GM12878 (cell line): ENCODE results near the gene ZNHIT1. TPM values are rescaled to one million over a fixed set of nuclear protein-coding genes. Genes with fewer than 3 reads are reported as not detected.

Experiments
- BCLAF1 ChIP-seq: fragments of 450-650 bp; IDR thresholded peaks from 2 replicates; pipeline ENCODE4 v1.6.1; 2017; ENCODE audit warnings: antibody characterized with exemption, mild to moderate bottlenecking, moderate library complexity
- BHLHE40 ChIP-seq, 2 experiments: fragments of 450-650 bp in 1 of 2; IDR thresholded peaks; 2 replicates each; pipeline ENCODE4 v1.6.1; 2011 to 2017; ENCODE audit warnings: low read depth in 2 of 2, borderline replicate concordance in 1 of 2, improper control_type of control experiment in 1 of 2, low read length in 1 of 2, mild to moderate bottlenecking in 1 of 2
- BRCA1 ChIP-seq: IDR thresholded peaks from 2 replicates; pipeline ENCODE4 v1.6.1; 2011; ENCODE audit warnings: low read depth, low read length, improper control_type of control experiment
- CBX5 ChIP-seq: sonication (generic); IDR thresholded peaks from 2 replicates; pipeline ENCODE4 v1.6.1; 2016; ENCODE audit warnings: low read depth, moderate library complexity, mild to moderate bottlenecking, inconsistent platforms
- FOXK2 ChIP-seq: fragments of 450-650 bp; IDR thresholded peaks from 2 replicates; pipeline ENCODE4 v1.6.1; 2017; ENCODE audit warnings: mild to moderate bottlenecking, moderate library complexity
- HDGF ChIP-seq: fragments of 450-650 bp; IDR thresholded peaks from 2 replicates; pipeline ENCODE4 v1.6.1; 2016; ENCODE audit warnings: antibody characterized with exemption
- IKZF2 ChIP-seq, 2 experiments: fragments of 450-650 bp; IDR thresholded peaks; 2 replicates each; pipeline ENCODE4 v1.6.1; 2017; ENCODE audit warnings: mild to moderate bottlenecking in 2 of 2, moderate library complexity in 2 of 2
- NFIC ChIP-seq: IDR thresholded peaks from 2 replicates; pipeline ENCODE4 v1.6.1; 2012; ENCODE audit warnings: low read depth, mild to moderate bottlenecking, inconsistent platforms, low read length, moderate library complexity
- NFYB ChIP-seq: IDR thresholded peaks from 2 replicates; pipeline ENCODE4 v1.6.1; 2011; ENCODE audit warnings: low read depth, mild to moderate bottlenecking, low read length, improper control_type of control experiment, moderate library complexity; ENCODE audit not compliant: insufficient read depth
- RCOR1 ChIP-seq: conservative IDR thresholded peaks from 2 replicates; pipeline ENCODE4 v1.6.1; 2012; ENCODE audit warnings: low read depth, low read length, improper control_type of control experiment
- RFX5 ChIP-seq: IDR thresholded peaks from 2 replicates; pipeline ENCODE4 v1.6.1; 2011; ENCODE audit warnings: low read depth, low read length, improper control_type of control experiment
- SKIL ChIP-seq: fragments of 450-650 bp; IDR thresholded peaks from 2 replicates; pipeline ENCODE4 v1.6.1; 2017; ENCODE audit warnings: mild to moderate bottlenecking, low read depth, inconsistent platforms; ENCODE audit not compliant: poor library complexity, severe bottlenecking
- SMC3 ChIP-seq: IDR thresholded peaks from 2 replicates; pipeline ENCODE4 v1.6.1; 2011; ENCODE audit warnings: low read length, improper control_type of control experiment, borderline replicate concordance
- SP1 ChIP-seq: IDR thresholded peaks from one replicate; pipeline ENCODE4 v1.6.1; 2011; ENCODE audit warnings: low read depth, low read length
- SREBF1 ChIP-seq: IDR thresholded peaks from 2 replicates; pipeline ENCODE4 v1.6.1; 2012; ENCODE audit warnings: mild to moderate bottlenecking, low read length
- TCF7 ChIP-seq: IDR thresholded peaks from 2 replicates; pipeline ENCODE4 v1.6.1; 2014; ENCODE audit warnings: antibody characterized with exemption, borderline replicate concordance
- ZBED1 ChIP-seq: IDR thresholded peaks from 2 replicates; pipeline ENCODE4 v1.6.1; 2016; ENCODE audit warnings: borderline replicate concordance
- ZNF24 ChIP-seq: fragments of 450-650 bp; IDR thresholded peaks from 2 replicates; pipeline ENCODE4 v1.6.1; 2017; ENCODE audit warnings: antibody characterized with exemption, mild to moderate bottlenecking
- ZNF384 ChIP-seq: IDR thresholded peaks from 2 replicates; pipeline ENCODE4 v1.6.1; 2012; ENCODE audit warnings: low read depth, mild to moderate bottlenecking, low read length, improper control_type of control experiment, borderline replicate concordance
- polyA plus RNA-seq, 11 experiments: library from polyadenylated mRNA; depleted of rRNA in 4 of 11; unstranded in 6 of 11; stranded (reverse) in 5 of 11; fragments of >200 nt; fragmentation: Nextera tagmentation in 4 of 11; fragmentation: Illumina TruSeq in 1 of 11; extraction: Ambion mirVana in 4 of 11; extraction: Trizol in 1 of 11; gene quantifications; 1 replicate in 1 of 11; 2 replicates in 10 of 11; pipeline versions ENCODE4 v1.2.1 to v1.2.3, GENCODE V29; 2011 to 2016; ENCODE audit warnings: inconsistent platforms in 2 of 11, missing spikeins in 2 of 11, low read depth in 1 of 11
- total RNA-seq, 4 experiments: library from RNA; depleted of rRNA in 3 of 4; stranded (reverse); fragments of >200 nt in 3 of 4; fragmentation: Illumina TruSeq in 1 of 4; extraction: Trizol in 1 of 4; gene quantifications; 2 replicates each; pipeline versions ENCODE4 v1.2.1 to v1.2.3, GENCODE V29; 2013 to 2021
- TF ChIP-seq, protein P1 (sequence below): fragments of 450-650 bp; formaldehyde crosslinking; IDR thresholded peaks from 2 replicates; pipeline ENCODE4 v1.5.0; 2022; ENCODE audit warnings: mild to moderate bottlenecking, missing genetic modification characterization
- TF ChIP-seq, protein P2 (sequence below): IDR thresholded peaks from 2 replicates; pipeline ENCODE4 v1.6.1; 2012; ENCODE audit warnings: low read length, inconsistent platforms

ZNHIT1 gene
- total and polyA plus RNA-seq, 10 of the 15 experiments (the other 5 are each of a cell fraction or from before 2014, with no cell fraction given), result 3.8 to 79.2 (median 44.5) TPM

- TF ChIP-seq BHLHE40 (IDR thresholded peaks at IDR 0.05; ENCODE audit: borderline replicate concordance in 1 of 2, low read depth in 2 of 2, low read length in 1 of 2), result peak; percentile 43 to 60; a peak in 2 of 4 replicates
- TF ChIP-seq SMC3, result peak; percentile 73; the same call in 1 of the 2 replicates
- no peak for TF ChIP-seq ZNF24
- TF ChIP-seq FOXK2, result peak; percentile 89
- TF ChIP-seq TCF7, result no peak
- no peak for TF ChIP-seq SP1
- no peak for TF ChIP-seq BCLAF1
- TF ChIP-seq RCOR1, result peak; percentile 59; the same call in 1 of the 2 replicates
- TF ChIP-seq SREBF1, result peak; percentile 79
- TF ChIP-seq ZNF384, result no peak
- TF ChIP-seq NFYB, result no peak
- TF ChIP-seq NFIC, result no peak
- no peak for TF ChIP-seq BRCA1
- TF ChIP-seq, protein P1, sequence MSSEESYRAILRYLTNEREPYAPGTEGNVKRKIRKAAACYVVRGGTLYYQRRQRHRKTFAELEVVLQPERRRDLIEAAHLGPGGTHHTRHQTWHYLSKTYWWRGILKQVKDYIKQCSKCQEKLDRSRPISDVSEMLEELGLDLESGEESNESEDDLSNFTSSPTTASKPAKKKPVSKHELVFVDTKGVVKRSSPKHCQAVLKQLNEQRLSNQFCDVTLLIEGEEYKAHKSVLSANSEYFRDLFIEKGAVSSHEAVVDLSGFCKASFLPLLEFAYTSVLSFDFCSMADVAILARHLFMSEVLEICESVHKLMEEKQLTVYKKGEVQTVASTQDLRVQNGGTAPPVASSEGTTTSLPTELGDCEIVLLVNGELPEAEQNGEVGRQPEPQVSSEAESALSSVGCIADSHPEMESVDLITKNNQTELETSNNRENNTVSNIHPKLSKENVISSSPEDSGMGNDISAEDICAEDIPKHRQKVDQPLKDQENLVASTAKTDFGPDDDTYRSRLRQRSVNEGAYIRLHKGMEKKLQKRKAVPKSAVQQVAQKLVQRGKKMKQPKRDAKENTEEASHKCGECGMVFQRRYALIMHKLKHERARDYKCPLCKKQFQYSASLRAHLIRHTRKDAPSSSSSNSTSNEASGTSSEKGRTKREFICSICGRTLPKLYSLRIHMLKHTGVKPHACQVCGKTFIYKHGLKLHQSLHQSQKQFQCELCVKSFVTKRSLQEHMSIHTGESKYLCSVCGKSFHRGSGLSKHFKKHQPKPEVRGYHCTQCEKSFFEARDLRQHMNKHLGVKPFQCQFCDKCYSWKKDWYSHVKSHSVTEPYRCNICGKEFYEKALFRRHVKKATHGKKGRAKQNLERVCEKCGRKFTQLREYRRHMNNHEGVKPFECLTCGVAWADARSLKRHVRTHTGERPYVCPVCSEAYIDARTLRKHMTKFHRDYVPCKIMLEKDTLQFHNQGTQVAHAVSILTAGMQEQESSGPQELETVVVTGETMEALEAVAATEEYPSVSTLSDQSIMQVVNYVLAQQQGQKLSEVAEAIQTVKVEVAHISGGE, result peak; percentile 49; the same call in 1 of the 2 replicates
- peak; percentile 88; the same call in 1 of the 2 replicates for TF ChIP-seq HDGF
- TF ChIP-seq CBX5, result 0 out of 2 replicates have a peak, but pooled peaks have one; percentile 51
- TF ChIP-seq ZBED1, result peak; percentile 37; the same call in 1 of the 2 replicates
- no peak for TF ChIP-seq SKIL
- peak in 1 of 2 experiments; percentile 14; a peak in 1 of 4 replicates for TF ChIP-seq IKZF2 (IDR thresholded peaks at IDR 0.05)
- no peak for TF ChIP-seq RFX5
- TF ChIP-seq, protein P2, sequence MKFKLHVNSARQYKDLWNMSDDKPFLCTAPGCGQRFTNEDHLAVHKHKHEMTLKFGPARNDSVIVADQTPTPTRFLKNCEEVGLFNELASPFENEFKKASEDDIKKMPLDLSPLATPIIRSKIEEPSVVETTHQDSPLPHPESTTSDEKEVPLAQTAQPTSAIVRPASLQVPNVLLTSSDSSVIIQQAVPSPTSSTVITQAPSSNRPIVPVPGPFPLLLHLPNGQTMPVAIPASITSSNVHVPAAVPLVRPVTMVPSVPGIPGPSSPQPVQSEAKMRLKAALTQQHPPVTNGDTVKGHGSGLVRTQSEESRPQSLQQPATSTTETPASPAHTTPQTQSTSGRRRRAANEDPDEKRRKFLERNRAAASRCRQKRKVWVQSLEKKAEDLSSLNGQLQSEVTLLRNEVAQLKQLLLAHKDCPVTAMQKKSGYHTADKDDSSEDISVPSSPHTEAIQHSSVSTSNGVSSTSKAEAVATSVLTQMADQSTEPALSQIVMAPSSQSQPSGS, result no peak
Observed at GRCh38 chr7:101244375-101245146, 26.6 kb downstream of the ZNHIT1 start, which contains the start of gene FIS1 (continued).
